ENCODE measurements around the gene CBX1.

GRCh38 chr17:48101012-48101720 lies at the start of gene CBX1:
- TF ChIP-seq, protein P1, sequence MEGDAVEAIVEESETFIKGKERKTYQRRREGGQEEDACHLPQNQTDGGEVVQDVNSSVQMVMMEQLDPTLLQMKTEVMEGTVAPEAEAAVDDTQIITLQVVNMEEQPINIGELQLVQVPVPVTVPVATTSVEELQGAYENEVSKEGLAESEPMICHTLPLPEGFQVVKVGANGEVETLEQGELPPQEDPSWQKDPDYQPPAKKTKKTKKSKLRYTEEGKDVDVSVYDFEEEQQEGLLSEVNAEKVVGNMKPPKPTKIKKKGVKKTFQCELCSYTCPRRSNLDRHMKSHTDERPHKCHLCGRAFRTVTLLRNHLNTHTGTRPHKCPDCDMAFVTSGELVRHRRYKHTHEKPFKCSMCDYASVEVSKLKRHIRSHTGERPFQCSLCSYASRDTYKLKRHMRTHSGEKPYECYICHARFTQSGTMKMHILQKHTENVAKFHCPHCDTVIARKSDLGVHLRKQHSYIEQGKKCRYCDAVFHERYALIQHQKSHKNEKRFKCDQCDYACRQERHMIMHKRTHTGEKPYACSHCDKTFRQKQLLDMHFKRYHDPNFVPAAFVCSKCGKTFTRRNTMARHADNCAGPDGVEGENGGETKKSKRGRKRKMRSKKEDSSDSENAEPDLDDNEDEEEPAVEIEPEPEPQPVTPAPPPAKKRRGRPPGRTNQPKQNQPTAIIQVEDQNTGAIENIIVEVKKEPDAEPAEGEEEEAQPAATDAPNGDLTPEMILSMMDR (IDR thresholded peaks at IDR 0.05), result peak in 1 of 6 experiments; percentile 33
- peak in 3 of 4 donors; percentile 46 to 81 (median 76) for TF ChIP-seq POLR2A (IDR thresholded peaks at IDR 0.05)

Data from esophagus squamous epithelium (tissue), 4 donors.